SK-N-SH treated with all-trans-retinoic acid at 6 μM for 48 hours (cell line): ENCODE measurements around the gene TMEM114.

ENCODE experiments used
- ATAC-seq: fragments of 200-7000 bp; cut with Tn5 transposase; 3 replicates; pipeline ENCODE4 v1.9.1; 2020; ENCODE audit warnings: mild to moderate bottlenecking, moderate library complexity
- ARNTL ChIP-seq: fragments of 450-650 bp; formaldehyde crosslinking; IDR thresholded peaks from 2 replicates; pipeline ENCODE4 v1.5.0; 2020; ENCODE audit warnings: low read depth, mild to moderate bottlenecking, moderate library complexity, borderline replicate concordance
- BACH2 ChIP-seq: fragments of 250-450 bp; sonication (Bioruptor Pico); IDR thresholded peaks from 2 replicates; pipeline ENCODE4 v1.9.0; 2021; ENCODE audit warnings: mild to moderate bottlenecking, borderline replicate concordance
- CREB5 ChIP-seq: fragments of 250-450 bp; sonication (Bioruptor Pico); IDR thresholded peaks from 2 replicates; pipeline ENCODE4 v1.5.1; 2020; ENCODE audit warnings: low read depth, mild to moderate bottlenecking, moderate library complexity
- CSDC2 ChIP-seq: fragments of 250-450 bp; sonication (Bioruptor Pico); IDR thresholded peaks from 2 replicates; pipeline ENCODE4 v1.5.0; 2020; ENCODE audit warnings: mild to moderate bottlenecking, moderate library complexity
- CSRNP3 ChIP-seq: fragments of 250-450 bp; sonication (Bioruptor Pico); IDR thresholded peaks from 2 replicates; pipeline ENCODE4 v1.5.1; 2021; ENCODE audit warnings: mild to moderate bottlenecking, moderate library complexity
- ESRRG ChIP-seq: fragments of 250-450 bp; sonication (Bioruptor Pico); IDR thresholded peaks from 2 replicates; pipeline ENCODE4 v1.6.1; 2021; ENCODE audit warnings: mild to moderate bottlenecking
- GLIS3 ChIP-seq: fragments of 250-450 bp; sonication (Bioruptor Pico); IDR thresholded peaks from 2 replicates; pipeline ENCODE4 v1.5.0; 2020; ENCODE audit warnings: mild to moderate bottlenecking, moderate library complexity
- ISL1 ChIP-seq: fragments of 250-450 bp; sonication (Bioruptor Pico); IDR thresholded peaks from 2 replicates; pipeline ENCODE4 v2.1.2; 2022; ENCODE audit warnings: mild to moderate bottlenecking, moderate library complexity
- PATZ1 ChIP-seq: fragments of 250-450 bp; sonication (Bioruptor Pico); IDR thresholded peaks from 2 replicates; pipeline ENCODE4 v1.8.0; 2020; ENCODE audit warnings: mild to moderate bottlenecking, moderate library complexity, borderline replicate concordance
- POU6F1 ChIP-seq: fragments of 250-450 bp; sonication (Bioruptor Pico); IDR thresholded peaks from 2 replicates; pipeline ENCODE4 v1.8.0; 2021; ENCODE audit warnings: low read depth, mild to moderate bottlenecking, moderate library complexity, borderline replicate concordance
- PPARA ChIP-seq: fragments of 250-450 bp; sonication (Bioruptor Pico); IDR thresholded peaks from 2 replicates; pipeline ENCODE4 v1.5.0; 2020; ENCODE audit warnings: mild to moderate bottlenecking, borderline replicate concordance
- RARB ChIP-seq: fragments of 250-450 bp; sonication (Bioruptor Pico); IDR thresholded peaks from 2 replicates; pipeline ENCODE4 v1.8.0; 2021; ENCODE audit warnings: mild to moderate bottlenecking, moderate library complexity
- SNAI2 ChIP-seq: fragments of 250-450 bp; sonication (Bioruptor Pico); IDR thresholded peaks from 2 replicates; pipeline ENCODE4 v1.5.0; 2020; ENCODE audit warnings: mild to moderate bottlenecking, moderate library complexity
- TCF4 ChIP-seq: fragments of 250-450 bp; sonication (Bioruptor Pico); IDR thresholded peaks from 2 replicates; pipeline ENCODE4 v1.8.0; 2021; ENCODE audit warnings: mild to moderate bottlenecking, moderate library complexity, borderline replicate concordance
- TSHZ2 ChIP-seq: fragments of 250-450 bp; sonication (Bioruptor Pico); IDR thresholded peaks from 2 replicates; pipeline ENCODE4 v1.5.0; 2020; ENCODE audit warnings: mild to moderate bottlenecking, moderate library complexity
- ZFP3 ChIP-seq: fragments of 250-450 bp; sonication (Bioruptor Pico); IDR thresholded peaks from 2 replicates; pipeline ENCODE4 v1.5.0; 2020; ENCODE audit warnings: mild to moderate bottlenecking, moderate library complexity
- ZNF70 ChIP-seq: fragments of 450-650 bp; formaldehyde crosslinking; IDR thresholded peaks from 2 replicates; pipeline ENCODE4 v1.5.0; 2020; ENCODE audit warnings: mild to moderate bottlenecking, moderate library complexity
- ZNF8 ChIP-seq: fragments of 450-650 bp; formaldehyde crosslinking; IDR thresholded peaks from 2 replicates; pipeline ENCODE4 v1.5.0; 2020; ENCODE audit warnings: mild to moderate bottlenecking, moderate library complexity

TMEM114 gene

GRCh38 chr16:8600144-8600775 is 9.9 kb upstream of the TMEM114 start:
- no peak for TF ChIP-seq CSRNP3 (CRISPR knock-in tag)
- no peak for TF ChIP-seq CSDC2
- no peak for TF ChIP-seq ZNF8
- no peak for TF ChIP-seq PPARA (CRISPR knock-in tag)
- no peak for TF ChIP-seq ESRRG (CRISPR knock-in tag)
- no peak for TF ChIP-seq PATZ1 (CRISPR knock-in tag)
- no peak for TF ChIP-seq ZFP3 (CRISPR knock-in tag)
- no peak for TF ChIP-seq ISL1 (CRISPR knock-in tag)
- TF ChIP-seq TCF4 = no peak
- no peak for TF ChIP-seq POU6F1 (CRISPR knock-in tag)
- no peak for TF ChIP-seq RARB (CRISPR knock-in tag)
- no peak for TF ChIP-seq GLIS3 (CRISPR knock-in tag)
- no peak for TF ChIP-seq BACH2
- TF ChIP-seq ZNF70 (CRISPR knock-in tag) = no peak
- TF ChIP-seq CREB5 (CRISPR knock-in tag) = no peak
- no peak for TF ChIP-seq SNAI2 (CRISPR knock-in tag)
- TF ChIP-seq, all 23 proteins: peak for 0
- ATAC-seq = no peak

GRCh38 chr16:8596581-8596980 is 6.3 kb upstream of the TMEM114 start:
- no peak for ATAC-seq
- TF ChIP-seq ARNTL (CRISPR knock-in tag) (no peak), TSHZ2 (CRISPR knock-in tag) (no peak), ESRRG (CRISPR knock-in tag) (no peak), RARB (CRISPR knock-in tag) (no peak), CSDC2 (no peak), BACH2 (no peak)

- no peak for ATAC-seq
Measured at GRCh38 chr16:8595783-8596182, 5.5 kb upstream of the TMEM114 start.

More at GRCh38 chr16:8595783-8596182, 5.5 kb upstream of the TMEM114 start:
- TF ChIP-seq BACH2 (no peak), TSHZ2 (CRISPR knock-in tag) (no peak), CSRNP3 (CRISPR knock-in tag) (no peak), ESRRG (CRISPR knock-in tag) (no peak), ARNTL (CRISPR knock-in tag) (no peak), PPARA (CRISPR knock-in tag) (no peak), ISL1 (CRISPR knock-in tag) (no peak), CSDC2 (no peak)
